Measurements from ENCODE around the gene INTS13. TPM values are rescaled to one million over a fixed set of nuclear protein-coding genes. Genes with fewer than 3 reads are reported as not detected.

INTS13 gene
- total RNA-seq, 2 donors from 2014 or later: 64.1 to 101 TPM

DNA sequence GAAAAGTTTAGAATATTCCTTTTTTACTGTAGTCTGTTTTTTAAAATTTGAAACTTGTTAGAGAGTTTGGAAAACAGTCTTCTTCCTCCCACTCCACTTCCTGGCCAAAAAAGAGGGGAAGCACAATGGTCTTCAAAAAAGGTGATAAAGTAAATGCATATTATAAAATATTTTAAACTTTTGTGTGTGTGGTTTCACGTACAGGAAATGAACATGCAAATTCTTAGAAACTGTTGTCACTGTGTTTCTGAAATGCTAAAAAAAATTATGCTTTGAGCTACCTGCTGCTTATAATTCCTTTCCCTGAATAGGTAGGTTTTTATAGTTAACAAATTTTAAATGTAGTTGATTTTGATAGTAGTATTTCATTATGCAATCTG is 3.4 kb upstream of the INTS13 start:
- no peaks in the 10 kb centered on the region for H3K9me3 Mint-ChIP-seq
- no peak for ATAC-seq (replicated peaks)
- H3K36me3 Mint-ChIP-seq (ENCODE audit: low read depth): peaks cover 70% of the 10 kb centered on the region
- peak overlapping the region; percentile 87 for H3K27ac Mint-ChIP-seq
- H3K4me1 Mint-ChIP-seq: peaks cover 30% of the 10 kb centered on the region
- no peaks in the 10 kb centered on the region for H3K27me3 Mint-ChIP-seq
- H3K4me3 Mint-ChIP-seq: peak overlapping the region; percentile 91

DNA sequence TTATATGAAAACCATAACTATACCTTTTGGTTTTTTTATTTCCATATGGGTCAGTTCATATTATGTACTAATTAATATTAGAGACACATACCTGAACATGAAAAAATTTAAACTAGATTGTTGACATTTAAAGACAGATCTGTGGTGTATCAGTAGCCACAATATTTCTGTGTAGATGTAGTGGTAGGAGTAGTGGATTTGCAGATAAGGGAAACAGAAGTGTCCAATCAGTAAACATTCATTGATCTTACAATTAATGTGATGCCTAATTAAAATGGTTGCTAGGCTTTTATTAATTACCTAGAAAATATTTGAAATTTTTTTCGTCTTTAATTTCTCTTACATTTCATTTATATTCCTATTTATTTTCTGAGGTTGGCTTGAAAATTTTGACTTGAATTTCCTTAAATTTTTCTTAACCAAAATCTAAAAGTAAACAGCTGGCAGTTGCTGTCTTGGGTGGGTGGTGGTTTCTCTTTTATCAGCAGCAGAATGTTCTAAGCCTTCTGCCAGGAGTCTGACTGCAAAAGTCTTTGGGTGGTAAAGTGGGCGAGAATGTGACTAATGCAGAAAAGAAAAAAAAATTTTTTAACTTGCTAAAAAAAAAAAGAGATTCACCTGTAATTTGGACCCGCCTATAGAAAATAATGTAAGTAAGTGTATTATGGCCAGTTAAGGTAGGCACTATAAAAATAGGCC is 2.9 kb upstream of the INTS13 start:
- Mint-ChIP-seq H3K9me3 (no peaks in the 10 kb centered on the region), H3K36me3 (ENCODE audit: low read depth) (peaks cover 70% of the 10 kb centered on the region), H3K27me3 (no peaks in the 10 kb centered on the region), H3K4me3 (peak overlapping the region; percentile 91), H3K4me1 (peaks cover 30% of the 10 kb centered on the region), H3K27ac (peak overlapping the region; percentile 87)
- ATAC-seq (replicated peaks): no peak

DNA sequence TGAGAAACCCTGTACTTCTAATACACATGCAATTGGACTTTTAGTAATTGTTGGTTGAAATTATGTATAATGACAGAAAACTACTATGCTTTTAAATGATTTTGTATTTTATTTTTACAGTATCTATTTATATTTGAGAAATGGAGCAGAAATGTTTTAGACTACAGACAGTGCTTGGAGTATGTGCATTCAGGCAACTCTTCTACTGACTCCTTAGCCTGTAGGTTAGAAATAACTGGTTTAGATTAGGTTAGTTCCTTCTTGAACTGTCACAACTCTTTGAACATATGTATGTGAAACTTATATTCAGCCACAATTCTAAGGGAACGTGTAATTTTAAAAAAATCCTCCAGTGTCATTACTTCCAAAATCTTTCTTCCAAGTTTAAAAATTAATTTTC is 2.2 kb upstream of the INTS13 start:
- H3K9me3 Mint-ChIP-seq: no peaks in the 10 kb centered on the region
- peak overlapping the region; percentile 87 for H3K27ac Mint-ChIP-seq
- no peaks in the 10 kb centered on the region for H3K27me3 Mint-ChIP-seq
- ATAC-seq (replicated peaks): no peak
- peaks cover 37% of the 10 kb centered on the region for H3K4me1 Mint-ChIP-seq
- H3K4me3 Mint-ChIP-seq: peak overlapping the region; percentile 91
- H3K36me3 Mint-ChIP-seq (ENCODE audit: low read depth): peaks cover 72% of the 10 kb centered on the region

DNA sequence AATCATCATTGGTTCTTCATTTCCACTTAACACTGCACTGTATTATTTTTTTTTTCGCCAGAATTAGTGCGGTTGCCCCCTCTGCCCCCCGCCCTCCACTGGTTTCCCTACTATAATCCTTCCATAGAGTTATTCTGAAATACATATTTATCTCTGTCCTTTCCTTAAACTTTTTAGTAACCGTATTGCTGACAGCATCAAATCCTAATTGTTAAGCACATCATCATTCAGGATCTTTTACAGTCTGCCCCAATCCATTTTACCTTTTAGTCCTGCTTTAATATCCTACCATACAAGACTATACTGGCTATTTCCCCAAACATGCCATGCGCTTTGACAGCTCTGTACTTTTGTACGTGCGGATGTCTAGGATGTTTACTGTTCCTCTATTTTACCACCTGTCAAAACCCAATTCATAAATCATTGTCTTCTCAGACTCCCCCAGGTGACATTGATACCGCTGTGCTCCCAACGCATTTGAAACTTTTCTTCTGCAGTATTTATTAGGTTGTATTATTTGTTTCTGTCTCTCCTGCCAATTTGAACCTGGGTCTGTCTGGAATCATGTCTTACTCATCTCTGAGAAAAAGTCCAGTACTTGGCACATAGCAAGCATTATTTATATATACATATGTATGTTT is 1.5 kb upstream of the INTS13 start:
- Mint-ChIP-seq H3K36me3 (ENCODE audit: low read depth) (peaks cover 77% of the 10 kb centered on the region), H3K27me3 (no peaks in the 10 kb centered on the region), H3K4me3 (peak overlapping the region; percentile 91), H3K27ac (peak overlapping the region; percentile 87), H3K9me3 (no peaks in the 10 kb centered on the region), H3K4me1 (peaks cover 43% of the 10 kb centered on the region)
- no peak for ATAC-seq (replicated peaks)

DNA sequence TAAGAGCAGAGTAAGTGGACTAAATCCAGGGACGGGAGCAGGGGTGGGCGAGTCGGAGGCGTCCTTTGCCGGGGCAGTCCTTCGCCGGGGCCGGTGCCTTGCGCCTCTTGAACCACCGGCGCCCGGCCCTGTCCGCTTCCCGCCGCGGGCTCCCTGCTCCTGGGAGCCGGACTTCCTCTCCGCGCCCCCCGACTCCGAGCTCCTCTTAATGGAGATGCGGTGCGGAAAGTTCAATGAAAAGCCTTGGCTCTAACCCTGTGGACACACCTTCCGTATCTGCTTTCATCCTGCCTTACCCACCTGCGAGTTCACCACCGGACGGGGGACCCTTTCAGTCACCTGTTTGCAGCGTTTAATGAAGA is 901 bp upstream of the INTS13 start:
- Mint-ChIP-seq H3K4me1 (peaks cover 39% of the 10 kb centered on the region), H3K4me3 (peak overlapping the region; percentile 91)

DNA sequence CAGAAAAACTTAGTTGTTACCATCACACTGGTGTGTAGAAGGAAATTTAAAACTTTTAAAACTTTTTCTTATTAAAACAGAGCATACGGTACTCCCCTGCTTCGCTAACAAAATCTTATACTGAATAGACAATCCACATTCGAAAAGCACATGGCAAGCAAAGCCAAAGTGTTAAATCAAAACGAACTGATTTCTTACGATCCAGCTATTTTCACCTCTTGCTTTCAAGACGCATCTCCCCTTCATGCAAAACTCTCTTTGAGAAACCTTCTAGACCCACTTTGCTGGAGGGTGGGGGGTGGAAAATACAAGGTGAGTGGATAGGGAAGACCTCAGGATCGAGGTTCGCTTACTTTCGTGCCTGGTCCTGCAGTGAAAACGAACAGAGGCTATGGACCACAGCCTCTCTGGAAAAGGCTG is 328 bp downstream of the INTS13 start:
- H3K36me3 Mint-ChIP-seq (ENCODE audit: low read depth): peaks cover 78% of the 10 kb centered on the region
- H3K4me3 Mint-ChIP-seq: peak overlapping the region; percentile 91
- no peaks in the 10 kb centered on the region for H3K27me3 Mint-ChIP-seq
- peaks cover 42% of the 10 kb centered on the region for H3K4me1 Mint-ChIP-seq
- peak overlapping the region; percentile 87 for H3K27ac Mint-ChIP-seq
- no peak for ATAC-seq (replicated peaks)
- H3K9me3 Mint-ChIP-seq: no peaks in the 10 kb centered on the region

More for the DNA sequence above, 901 bp upstream of the INTS13 start:
- peaks cover 78% of the 10 kb centered on the region for H3K36me3 Mint-ChIP-seq (ENCODE audit: low read depth)
- H3K27me3 Mint-ChIP-seq: no peaks in the 10 kb centered on the region
- H3K27ac Mint-ChIP-seq: peak overlapping the region; percentile 87
- peak; percentile 5 for ATAC-seq (replicated peaks)
- H3K9me3 Mint-ChIP-seq: no peaks in the 10 kb centered on the region

DNA sequence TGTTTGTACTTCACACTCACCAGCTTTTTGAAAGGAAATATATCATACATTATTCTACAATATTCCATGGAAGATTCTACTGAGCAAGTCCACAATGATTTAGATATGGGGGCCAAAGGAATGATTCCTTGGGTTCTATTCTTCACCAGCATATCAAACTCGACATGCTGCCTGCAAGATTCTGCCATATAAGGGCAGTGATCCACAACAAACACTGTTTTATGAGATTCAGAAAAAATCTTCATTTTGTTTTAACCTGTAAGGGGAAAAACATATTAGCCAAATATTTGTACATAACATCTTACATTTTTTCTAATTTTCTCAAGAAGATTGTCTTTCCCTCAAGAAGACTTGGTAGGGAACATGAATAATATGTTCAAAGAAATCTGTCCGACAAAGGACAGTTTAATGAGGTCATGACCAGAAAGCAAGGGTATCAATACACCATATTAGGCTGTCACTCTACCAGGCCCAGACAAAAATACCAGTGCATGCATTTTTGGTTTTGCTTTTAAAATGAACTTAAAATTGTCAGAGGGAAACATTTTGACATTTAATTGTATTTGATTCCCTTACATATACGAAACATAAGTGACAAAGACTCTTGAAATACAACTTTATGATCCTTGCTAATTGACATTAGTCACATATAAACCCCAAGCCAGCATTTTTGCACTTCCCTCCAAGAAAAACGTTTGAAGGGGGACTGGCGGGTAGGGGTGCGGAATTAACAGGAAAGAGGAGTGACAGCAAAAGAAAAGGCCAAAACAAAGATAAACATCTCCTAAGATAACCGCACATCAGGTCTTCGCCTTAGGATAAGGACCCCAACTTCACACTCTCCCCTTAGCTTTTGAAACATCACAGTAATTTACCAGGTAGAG is 980 bp downstream of the INTS13 start:
- ATAC-seq (replicated peaks): no peak
- H3K27ac Mint-ChIP-seq: peak overlapping the region; percentile 87
- H3K9me3 Mint-ChIP-seq: no peaks in the 10 kb centered on the region
- H3K27me3 Mint-ChIP-seq: no peaks in the 10 kb centered on the region
- peak overlapping the region; percentile 91 for H3K4me3 Mint-ChIP-seq
- H3K4me1 Mint-ChIP-seq: peaks cover 44% of the 10 kb centered on the region
- peaks cover 79% of the 10 kb centered on the region for H3K36me3 Mint-ChIP-seq (ENCODE audit: low read depth)

DNA sequence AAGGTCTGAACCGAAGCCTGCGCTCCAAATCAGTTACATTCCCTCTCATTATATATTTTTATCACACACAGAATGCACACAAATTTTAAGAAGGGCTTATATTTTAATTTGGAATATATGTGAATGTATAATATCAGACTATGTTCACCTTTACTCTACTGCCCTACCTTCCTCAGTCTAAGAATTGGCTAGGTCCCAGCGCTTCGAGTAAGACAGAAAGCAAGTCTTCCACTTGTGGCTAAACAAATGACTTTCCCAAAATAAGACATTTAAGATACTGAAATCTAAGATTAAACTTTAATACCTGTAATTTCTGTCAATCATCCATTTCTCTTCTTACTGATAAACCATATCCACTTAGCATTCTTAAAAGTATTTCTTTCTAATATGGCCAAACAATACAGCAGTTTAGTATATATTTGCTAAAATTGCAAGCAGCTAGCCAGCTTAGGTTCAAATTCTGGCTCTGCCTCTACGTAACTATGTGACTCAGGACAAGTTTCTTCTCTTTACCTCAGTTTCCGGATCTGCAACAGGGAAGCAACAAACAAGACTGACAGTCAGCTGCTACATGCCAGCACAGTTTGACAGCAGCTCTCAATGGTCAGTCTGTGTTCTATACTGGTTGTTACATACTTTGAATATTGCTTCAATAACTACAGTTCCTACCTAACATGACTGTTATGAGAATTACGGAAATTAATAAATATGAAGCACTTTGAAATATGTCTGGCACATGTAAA is 2.0 kb downstream of the INTS13 start:
- H3K27ac Mint-ChIP-seq: peak overlapping the region; percentile 87
- ATAC-seq (replicated peaks): peak; percentile 30
- H3K27me3 Mint-ChIP-seq: no peaks in the 10 kb centered on the region
- H3K4me3 Mint-ChIP-seq: peak overlapping the region; percentile 91
- H3K4me1 Mint-ChIP-seq: peaks cover 39% of the 10 kb centered on the region
- H3K9me3 Mint-ChIP-seq: no peaks in the 10 kb centered on the region
- peaks cover 81% of the 10 kb centered on the region for H3K36me3 Mint-ChIP-seq (ENCODE audit: low read depth)

DNA sequence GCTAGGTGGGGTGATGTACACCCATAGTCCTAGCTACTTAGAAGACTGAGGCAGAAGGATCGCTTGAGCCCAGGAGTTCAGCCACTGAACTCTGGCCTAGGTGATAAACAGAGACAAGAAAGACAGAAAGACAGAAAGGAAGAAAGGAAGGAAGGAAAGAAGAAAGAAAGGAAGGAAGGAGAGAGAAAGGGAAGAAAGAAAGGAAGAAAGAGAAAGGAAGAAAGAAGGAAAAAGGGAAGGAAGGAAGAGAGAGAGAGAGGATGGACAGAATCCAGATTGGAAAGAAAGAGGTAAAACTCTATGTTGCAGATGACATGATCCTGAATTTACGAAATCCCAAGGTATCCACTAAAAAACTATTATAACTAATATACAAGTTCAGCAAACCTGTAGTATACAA is 8.2 kb downstream of the INTS13 start:
- H3K36me3 Mint-ChIP-seq (ENCODE audit: low read depth): peaks cover 100% of the 10 kb centered on the region
- no peak overlapping the region for H3K27ac Mint-ChIP-seq
- H3K4me3 Mint-ChIP-seq: no peak overlapping the region
- H3K9me3 Mint-ChIP-seq: no peaks in the 10 kb centered on the region
- H3K27me3 Mint-ChIP-seq: no peaks in the 10 kb centered on the region
- no peak for ATAC-seq (replicated peaks)
- peaks cover 30% of the 10 kb centered on the region for H3K4me1 Mint-ChIP-seq

DNA sequence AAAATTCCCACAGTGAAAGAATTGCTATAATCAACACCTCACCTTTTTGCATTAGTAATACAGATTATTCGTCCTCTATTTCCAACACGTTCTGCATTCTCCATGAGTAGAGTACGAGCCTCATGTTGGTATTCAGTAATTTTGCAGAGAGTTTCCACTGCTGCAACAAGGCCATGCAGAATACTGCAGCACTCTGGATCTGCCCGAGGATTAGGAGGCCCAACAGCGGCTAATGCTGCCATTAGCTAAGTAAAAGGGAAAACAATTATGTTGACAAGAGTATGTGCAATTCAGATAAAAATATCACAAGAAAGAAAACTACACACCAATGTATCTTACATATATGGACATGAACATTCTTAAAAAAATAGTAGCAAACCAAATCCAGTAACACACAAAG is 9.1 kb downstream of the INTS13 start:
- H3K4me3 Mint-ChIP-seq: no peak overlapping the region
- H3K4me1 Mint-ChIP-seq: peaks cover 25% of the 10 kb centered on the region
- H3K27me3 Mint-ChIP-seq: no peaks in the 10 kb centered on the region
- H3K36me3 Mint-ChIP-seq (ENCODE audit: low read depth): peaks cover 100% of the 10 kb centered on the region
- ATAC-seq (replicated peaks): no peak
- H3K9me3 Mint-ChIP-seq: no peaks in the 10 kb centered on the region
- no peak overlapping the region for H3K27ac Mint-ChIP-seq

DNA sequence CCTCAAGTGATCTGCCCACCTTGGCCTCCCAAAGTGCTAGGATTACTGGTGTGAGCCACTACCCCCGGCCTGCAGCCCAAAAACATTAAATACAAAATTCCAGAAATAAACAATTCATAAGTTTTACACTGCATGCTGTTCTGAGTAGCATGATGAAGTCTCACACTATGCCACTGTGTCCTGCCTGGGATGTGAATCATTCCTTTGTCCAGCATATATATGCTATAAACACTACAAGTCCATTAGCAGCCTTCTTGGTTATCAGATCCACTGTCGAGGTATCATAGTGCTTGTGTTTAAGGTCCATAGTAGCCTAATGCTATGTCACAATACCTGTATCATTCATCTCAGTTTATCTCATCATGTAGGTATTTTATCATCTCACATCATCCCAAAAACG is 15.9 kb downstream of the INTS13 start:
- Mint-ChIP-seq H3K4me3 (no peak overlapping the region), H3K27me3 (no peaks in the 10 kb centered on the region), H3K9me3 (no peaks in the 10 kb centered on the region), H3K27ac (no peak overlapping the region), H3K36me3 (ENCODE audit: low read depth) (peaks cover 96% of the 10 kb centered on the region), H3K4me1 (peaks cover 6% of the 10 kb centered on the region)
- no peak for ATAC-seq (replicated peaks)

DNA sequence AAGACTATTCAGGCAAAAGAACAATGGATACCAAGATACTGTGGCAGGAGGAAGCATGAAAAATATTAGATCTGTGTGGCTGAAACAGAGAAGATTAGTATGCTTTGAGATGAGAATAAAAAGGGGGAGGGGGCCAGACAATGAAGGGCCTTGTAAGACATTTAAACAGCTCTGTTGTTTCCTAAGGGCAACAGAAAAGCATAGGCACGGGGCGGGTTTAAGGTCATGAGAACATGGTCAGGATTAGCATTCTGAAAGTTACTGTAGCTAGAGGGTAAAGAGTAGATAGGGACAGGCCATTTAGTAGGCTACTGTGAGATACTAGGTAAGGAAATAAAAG is 18.6 kb downstream of the INTS13 start:
- H3K27ac Mint-ChIP-seq: peak overlapping the region; percentile 6
- H3K9me3 Mint-ChIP-seq: no peaks in the 10 kb centered on the region
- peaks cover 6% of the 10 kb centered on the region for H3K4me1 Mint-ChIP-seq

DNA sequence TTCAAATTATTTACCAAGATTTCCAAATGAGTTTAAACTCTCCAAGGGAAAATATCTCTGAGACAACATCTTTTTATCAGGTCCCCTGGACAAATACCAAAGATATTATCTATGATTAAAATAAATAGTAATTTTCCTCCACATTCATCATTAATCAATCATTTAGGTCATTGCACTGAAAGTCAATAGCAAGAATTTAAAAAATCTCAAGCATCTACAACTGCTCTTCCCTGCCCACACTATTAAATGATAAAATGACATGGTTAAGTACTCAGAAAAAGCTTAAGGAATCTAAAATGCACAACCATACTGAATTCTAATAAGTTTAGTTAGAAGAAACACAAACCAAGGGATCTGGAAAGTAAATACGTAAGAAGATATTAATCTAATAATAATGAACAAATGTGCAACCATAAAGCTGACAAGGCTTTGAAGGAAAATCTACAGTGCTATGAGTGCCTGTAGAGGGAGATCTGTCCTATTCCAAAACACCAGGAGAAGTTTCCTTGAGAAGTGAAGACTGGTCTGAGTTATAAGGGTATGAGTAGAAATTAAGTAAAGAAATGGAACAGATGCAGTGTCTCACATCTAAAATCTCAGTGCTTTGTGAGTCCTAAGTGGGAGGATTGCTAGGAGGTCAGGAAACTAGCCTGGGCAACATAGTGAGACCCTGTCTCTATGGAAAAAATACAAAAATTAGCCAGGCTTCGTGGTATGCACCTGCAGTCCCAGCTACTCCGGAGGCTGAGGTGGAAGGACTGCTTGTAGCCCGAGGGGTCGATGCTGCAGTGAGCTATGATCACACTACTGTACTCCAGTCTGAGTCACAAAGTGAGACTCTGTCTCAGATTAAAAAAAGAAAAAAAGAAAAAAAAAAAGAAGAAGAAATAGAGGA is 19.2 kb downstream of the INTS13 start:
- no peaks in the 10 kb centered on the region for H3K9me3 Mint-ChIP-seq
- H3K27me3 Mint-ChIP-seq: no peaks in the 10 kb centered on the region
- H3K36me3 Mint-ChIP-seq (ENCODE audit: low read depth): peaks cover 95% of the 10 kb centered on the region
- peak overlapping the region; percentile 6 for H3K27ac Mint-ChIP-seq
- H3K4me3 Mint-ChIP-seq: no peak overlapping the region
- H3K4me1 Mint-ChIP-seq: peaks cover 6% of the 10 kb centered on the region
- no peak for ATAC-seq (replicated peaks)

More for the DNA sequence above, 18.6 kb downstream of the INTS13 start:
- no peak overlapping the region for H3K4me3 Mint-ChIP-seq
- ATAC-seq (replicated peaks): no peak
- H3K36me3 Mint-ChIP-seq (ENCODE audit: low read depth): peaks cover 95% of the 10 kb centered on the region
- H3K27me3 Mint-ChIP-seq: no peaks in the 10 kb centered on the region
